ENCODE data around the gene APOC3.

Gene APOC3

DNA sequence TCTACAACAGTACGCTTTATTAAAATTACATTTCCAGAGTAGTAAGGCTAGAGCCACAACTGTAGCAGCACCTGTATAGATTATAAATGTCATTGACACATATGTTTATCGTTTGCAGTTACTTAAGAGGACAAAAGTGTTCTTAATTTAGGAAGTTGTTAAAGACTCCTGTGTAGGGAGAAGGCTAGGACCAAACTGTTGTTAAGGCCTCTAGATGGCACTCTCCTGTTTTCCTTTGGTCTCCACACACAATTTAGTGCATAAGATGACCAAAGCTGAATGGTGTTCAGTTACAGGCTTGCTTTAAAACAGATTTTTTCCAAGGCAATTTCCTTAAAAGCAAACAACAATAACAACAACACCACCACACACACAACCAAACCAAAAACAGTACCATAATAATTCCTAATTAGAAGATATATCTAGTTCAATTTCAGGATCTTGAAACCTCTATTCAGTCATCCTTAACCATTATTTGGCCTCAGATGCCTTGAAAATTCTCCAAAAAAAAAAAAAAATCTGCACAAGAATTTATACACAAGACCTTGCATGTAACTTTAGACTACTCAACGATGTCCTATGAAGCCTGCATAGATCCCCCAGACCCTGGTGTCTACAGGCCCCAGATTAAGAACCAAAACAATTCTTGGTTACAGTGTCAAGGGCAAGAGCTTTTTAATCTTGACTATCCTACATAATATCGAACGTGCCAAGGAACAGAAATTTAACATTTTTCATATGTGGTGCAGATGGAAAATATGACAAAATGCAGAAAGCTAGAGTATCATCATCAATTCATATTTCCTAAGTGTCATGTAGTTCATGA, 50.3 kb downstream of the APOC3 start:
- peak; percentile 70 for DNase-seq

DNA sequence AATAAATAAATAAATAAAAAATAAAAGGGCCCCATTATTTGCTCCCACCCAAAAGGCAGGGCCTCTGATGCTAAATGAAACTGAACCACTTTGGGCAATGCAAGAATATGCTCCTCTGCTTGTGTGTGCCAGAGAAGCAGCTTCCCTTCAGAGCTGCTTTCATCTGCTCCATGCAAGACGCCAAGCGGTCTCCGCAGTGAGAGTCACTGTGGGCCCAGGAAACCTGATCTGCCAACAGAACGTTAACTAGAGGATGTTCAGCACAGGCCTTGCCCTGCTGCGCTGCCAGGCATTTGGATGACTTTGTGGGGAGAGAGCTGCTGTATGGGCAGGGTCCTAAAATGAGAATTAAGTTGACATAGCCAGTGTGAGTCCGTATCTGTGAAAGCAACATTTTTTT, 51.4 kb downstream of the APOC3 start:
- DNase-seq = peak; percentile 26

DNA sequence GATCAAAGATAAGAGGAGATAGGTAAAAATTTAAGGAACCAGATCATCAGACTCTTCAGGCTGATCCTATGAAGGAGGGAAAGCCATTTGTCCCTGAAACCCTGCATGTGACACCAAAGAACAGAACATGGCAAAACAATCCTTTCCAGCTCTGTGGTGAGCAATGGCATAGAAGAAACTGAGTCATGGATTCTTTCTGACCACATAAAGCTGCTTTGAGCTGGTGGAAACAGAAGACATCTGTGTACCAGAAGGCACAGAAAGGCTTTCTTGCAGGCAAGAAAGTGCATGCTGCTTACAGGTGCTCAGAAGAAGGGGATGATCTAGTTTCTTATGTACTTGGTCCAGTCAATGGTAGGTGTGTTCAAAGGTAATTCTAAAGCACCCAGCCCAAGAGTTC, 52.7 kb downstream of the APOC3 start:
- peak; percentile 83 for DNase-seq

Data from fibroblast of skin of abdomen (primary cell).